ENCODE results near the gene KLK13.
A peak's percentile ranks its signal among the peaks of the same experiment; 100 is the strongest.

KLK13 gene

GRCh38 chr19:51060336-51060735 lies 4.6 kb downstream of the KLK13 start:
- no peak for DNase-seq

GRCh38 chr19:51059715-51060114 lies 5.2 kb downstream of the KLK13 start:
- DNase-seq, result no peak

GRCh38 chr19:51055866-51056265 lies 9.0 kb downstream of the KLK13 start:
- DNase-seq, result no peak

GRCh38 chr19:51047031-51047335 lies 17.9 kb downstream of the KLK13 start:
- DNase-seq, result no peak

- no peak for DNase-seq
Observed at GRCh38 chr19:51044327-51044726, 20.6 kb downstream of the KLK13 start.

GRCh38 chr19:51043497-51043896 lies 21.4 kb downstream of the KLK13 start:
- no peak for DNase-seq

GRCh38 chr19:51040151-51040550 lies 24.7 kb downstream of the KLK13 start:
- no peak for DNase-seq

- DNase-seq, result no peak
Observed at GRCh38 chr19:51036519-51036918, 28.4 kb downstream of the KLK13 start.

- peak; percentile 44 for DNase-seq
Observed at GRCh38 chr19:51034704-51035103, 30.2 kb downstream of the KLK13 start, which contains the start of gene KLK12. KLK12 (minus strand) TSS chr19:51035002; CDS start chr19:51034621, 381 bp downstream.

- DNase-seq, result no peak
Observed at GRCh38 chr19:51031880-51032225, 33.0 kb downstream of the KLK13 start.

GRCh38 chr19:51031220-51031879 lies 33.5 kb downstream of the KLK13 start:
- DNase-seq, result no peak

GRCh38 chr19:51030631-51031030 lies 34.3 kb downstream of the KLK13 start:
- DNase-seq, result no peak

- no peak for DNase-seq
Observed at GRCh38 chr19:51029718-51030117, 35.2 kb downstream of the KLK13 start.

- DNase-seq, result no peak
Observed at GRCh38 chr19:51027873-51028272, 37.0 kb downstream of the KLK13 start.

GRCh38 chr19:51027126-51027806 lies 37.6 kb downstream of the KLK13 start:
- no peak for DNase-seq

GRCh38 chr19:51026554-51026831 lies 38.4 kb downstream of the KLK13 start, which contains the start of gene KLK11:
KLK11 (minus strand) TSS chr19:51026616; CDS start chr19:51025631, 985 bp downstream.
- DNase-seq, result peak; percentile 20

- no peak for DNase-seq
Observed at GRCh38 chr19:51025809-51026553, 38.9 kb downstream of the KLK13 start.

- no peak for DNase-seq
Observed at GRCh38 chr19:51025401-51025800, 39.5 kb downstream of the KLK13 start.

GRCh38 chr19:51024924-51025323 lies 40.0 kb downstream of the KLK13 start:
- peak; percentile 32 for DNase-seq

- no peak for DNase-seq
Observed at GRCh38 chr19:51023946-51024345, 40.9 kb downstream of the KLK13 start.

GRCh38 chr19:51022526-51022925 lies 42.4 kb downstream of the KLK13 start:
- no peak for DNase-seq

GRCh38 chr19:51020988-51021651 lies 43.8 kb downstream of the KLK13 start:
- peak; percentile 37 for DNase-seq

- DNase-seq, result no peak
Observed at GRCh38 chr19:51019544-51019925, 45.4 kb downstream of the KLK13 start, which contains the start of gene KLK10. KLK10 (minus strand) TSS chr19:51019709; CDS start chr19:51019130, 579 bp downstream.
